PFSK-1 (cell line): Measurements from ENCODE around the gene SYT4.

Source experiments
- FOXP2 ChIP-seq: optimal IDR thresholded peaks from 2 replicates; pipeline ENCODE3; 2011; ENCODE audit warnings: borderline replicate concordance, control low read depth, inconsistent platforms; ENCODE audit not compliant: insufficient read depth; ENCODE audit errors: extremely low read length, extremely low read depth
- POLR2AphosphoS5 ChIP-seq: IDR thresholded peaks from 2 replicates; pipeline ENCODE4 v1.6.1; 2012; ENCODE audit warnings: low read depth, mild to moderate bottlenecking, control low read depth, low read length, moderate library complexity
- TF ChIP-seq, protein P1 (sequence below), 2 experiments: IDR thresholded peaks; 2 replicates each; pipeline versions ENCODE4 v1.6.1 to v1.8.0; 2011 to 2012; ENCODE audit warnings: low read depth in 2 of 2, low read length in 2 of 2, control low read depth in 1 of 2, inconsistent platforms in 1 of 2, mild to moderate bottlenecking in 1 of 2, moderate library complexity in 1 of 2; ENCODE audit not compliant: insufficient read depth in 1 of 2

DNA sequence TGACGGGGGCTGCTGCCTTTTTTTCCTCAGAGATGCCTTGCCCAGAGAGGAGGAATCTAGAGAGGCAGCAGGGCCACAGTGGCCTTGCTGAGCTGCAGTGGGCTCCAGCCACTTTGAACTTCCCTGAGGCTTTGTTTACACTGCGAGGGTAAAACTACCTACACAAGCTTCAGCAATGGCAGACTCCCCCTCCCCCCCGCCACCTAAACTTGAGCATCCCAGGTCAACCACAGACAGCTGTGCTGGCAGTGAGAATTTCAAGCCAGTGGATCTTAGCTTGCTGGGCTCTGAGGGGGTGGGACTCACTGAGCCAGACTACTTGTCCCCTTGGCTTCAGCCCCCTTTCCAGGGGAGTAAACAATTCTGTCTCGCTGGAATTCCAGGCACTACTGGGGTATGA lies 11.8 kb downstream of the SYT4 start:
- no peak for TF ChIP-seq POLR2AphosphoS5
- no peak for TF ChIP-seq FOXP2
- TF ChIP-seq, protein P1, sequence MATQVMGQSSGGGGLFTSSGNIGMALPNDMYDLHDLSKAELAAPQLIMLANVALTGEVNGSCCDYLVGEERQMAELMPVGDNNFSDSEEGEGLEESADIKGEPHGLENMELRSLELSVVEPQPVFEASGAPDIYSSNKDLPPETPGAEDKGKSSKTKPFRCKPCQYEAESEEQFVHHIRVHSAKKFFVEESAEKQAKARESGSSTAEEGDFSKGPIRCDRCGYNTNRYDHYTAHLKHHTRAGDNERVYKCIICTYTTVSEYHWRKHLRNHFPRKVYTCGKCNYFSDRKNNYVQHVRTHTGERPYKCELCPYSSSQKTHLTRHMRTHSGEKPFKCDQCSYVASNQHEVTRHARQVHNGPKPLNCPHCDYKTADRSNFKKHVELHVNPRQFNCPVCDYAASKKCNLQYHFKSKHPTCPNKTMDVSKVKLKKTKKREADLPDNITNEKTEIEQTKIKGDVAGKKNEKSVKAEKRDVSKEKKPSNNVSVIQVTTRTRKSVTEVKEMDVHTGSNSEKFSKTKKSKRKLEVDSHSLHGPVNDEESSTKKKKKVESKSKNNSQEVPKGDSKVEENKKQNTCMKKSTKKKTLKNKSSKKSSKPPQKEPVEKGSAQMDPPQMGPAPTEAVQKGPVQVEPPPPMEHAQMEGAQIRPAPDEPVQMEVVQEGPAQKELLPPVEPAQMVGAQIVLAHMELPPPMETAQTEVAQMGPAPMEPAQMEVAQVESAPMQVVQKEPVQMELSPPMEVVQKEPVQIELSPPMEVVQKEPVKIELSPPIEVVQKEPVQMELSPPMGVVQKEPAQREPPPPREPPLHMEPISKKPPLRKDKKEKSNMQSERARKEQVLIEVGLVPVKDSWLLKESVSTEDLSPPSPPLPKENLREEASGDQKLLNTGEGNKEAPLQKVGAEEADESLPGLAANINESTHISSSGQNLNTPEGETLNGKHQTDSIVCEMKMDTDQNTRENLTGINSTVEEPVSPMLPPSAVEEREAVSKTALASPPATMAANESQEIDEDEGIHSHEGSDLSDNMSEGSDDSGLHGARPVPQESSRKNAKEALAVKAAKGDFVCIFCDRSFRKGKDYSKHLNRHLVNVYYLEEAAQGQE (IDR thresholded peaks at IDR 0.05; ENCODE audit: insufficient read depth in 1 of 2, low read depth in 2 of 2, low read length in 2 of 2), result no peak
